Lung (tissue), 12 donors: ENCODE data around the gene EFNA4. TPM values are rescaled to one million over a fixed set of nuclear protein-coding genes. Genes with fewer than 3 reads are reported as not detected.

ENCODE experiments used
- ATAC-seq: fragments of 200-7000 bp; cut with Tn5 transposase; one replicate; pipeline ENCODE4 v1.9.1; 2020; ENCODE audit warnings: moderate number of reproducible peaks; ENCODE audit not compliant: insufficient read depth, low FRiP score
- DNase-seq, 3 donors: peaks; one replicate each; pipeline ENCODE4 v3.0.0-alpha.2; 2013 to 2017
- H3K27ac ChIP-seq, 2 donors: one replicate each; pipeline ENCODE4 v1.5.1; 2013; ENCODE audit warnings: mild to moderate bottlenecking in 2 of 2, moderate library complexity in 2 of 2, control low read depth in 1 of 2, inconsistent platforms in 1 of 2, low read depth in 1 of 2, low read length in 1 of 2
- H3K27me3 ChIP-seq, 3 donors: one replicate each; pipeline ENCODE4 v1.5.1; 2013; ENCODE audit warnings: low read length in 2 of 3; ENCODE audit not compliant: control insufficient read depth in 3 of 3, insufficient read depth in 3 of 3
- H3K36me3 ChIP-seq, 4 donors: one replicate each; pipeline ENCODE4 v1.5.1; 2013; ENCODE audit warnings: low read length in 4 of 4, mild to moderate bottlenecking in 1 of 4, moderate library complexity in 1 of 4; ENCODE audit not compliant: control insufficient read depth in 4 of 4, insufficient read depth in 4 of 4
- H3K4me1 ChIP-seq, 5 donors: one replicate each; pipeline ENCODE4 v1.5.1; 2013; ENCODE audit warnings: low read length in 5 of 5, mild to moderate bottlenecking in 2 of 5, moderate library complexity in 1 of 5; ENCODE audit not compliant: control insufficient read depth in 5 of 5, insufficient read depth in 5 of 5
- H3K4me3 ChIP-seq: one replicate; pipeline ENCODE4 v1.5.1; 2013; ENCODE audit warnings: mild to moderate bottlenecking, control low read depth, moderate library complexity
- H3K9ac ChIP-seq, 2 donors: one replicate each; pipeline ENCODE4 v1.5.1; 2013; ENCODE audit warnings: low read length in 2 of 2, control low read depth in 1 of 2; ENCODE audit not compliant: insufficient read depth in 1 of 2
- H3K9me3 ChIP-seq, 4 donors: one replicate each; pipeline ENCODE4 v1.5.1; 2013; ENCODE audit warnings: low read length in 3 of 4, mild to moderate bottlenecking in 1 of 4, moderate library complexity in 1 of 4; ENCODE audit not compliant: control insufficient read depth in 4 of 4, insufficient read depth in 3 of 4
- WGBS, 2 donors: extraction: QIAGEN DNeasy Blood & Tissue Kit; methylation state at CpG; one replicate each; pipeline ENCODE4 v1.1.7; 2013; 5-methylcytosine and 5-hydroxymethylcytosine counted together
- polyA plus RNA-seq, 2 donors: library from polyadenylated mRNA; stranded (reverse); fragments of 200-250 nt; gene quantifications; one replicate each; pipeline ENCODE4 v1.2.1, GENCODE V29; 2013
- total RNA-seq, 2 donors: library from RNA; depleted of rRNA in 1 of 2; stranded (reverse); fragments of >200 nt in 1 of 2; gene quantifications; one replicate each; pipeline ENCODE4 v1.2.1, GENCODE V29; 2014 to 2021
- TF ChIP-seq, protein P1 (sequence below): IDR thresholded peaks from 2 replicates; pipeline ENCODE4 v1.5.1; 2012; ENCODE audit warnings: mild to moderate bottlenecking; ENCODE audit errors: control extremely low read depth, extremely low read depth
- donor health status: control.
- donor health status: control.
- donor health status: Bipolar disorder and iron deficiency.
- donor health status: healthy.
- donor health status: DM: yes; HTN: yes; CAD: no.

The EFNA4 gene
- total and polyA plus RNA-seq, 4 donors: 8.3 to 13.4 (median 10.2) TPM

DNA sequence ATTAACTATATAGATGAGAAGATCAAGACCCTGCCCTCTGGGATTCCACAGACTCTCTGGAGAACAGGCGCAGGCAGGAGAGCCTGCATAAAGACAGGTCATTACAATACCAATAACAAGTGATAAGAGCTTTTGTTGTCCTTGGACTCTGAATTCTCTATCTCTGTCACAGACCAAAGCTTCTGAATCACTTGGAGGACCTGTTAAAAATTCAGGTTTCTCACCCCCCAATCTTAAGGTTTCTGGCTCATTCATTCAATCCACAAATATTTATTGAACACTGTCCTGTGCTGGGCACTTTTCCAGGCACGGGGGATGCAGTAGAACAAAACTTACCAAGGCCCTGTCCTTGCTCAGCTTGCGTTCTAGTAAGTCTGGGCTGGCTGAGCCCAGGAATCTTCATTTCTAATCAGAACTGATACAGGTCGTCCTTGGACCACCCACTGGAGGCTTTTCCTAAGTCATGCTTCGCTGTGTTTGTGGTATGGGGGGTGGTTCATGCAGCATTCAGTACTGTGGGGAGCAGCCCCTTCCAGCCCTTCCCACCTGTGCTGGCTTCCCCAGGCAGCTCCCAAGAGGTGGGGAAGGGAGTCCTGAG, 1.4 kb downstream of the EFNA4 start:
- ATAC-seq (no peak), DNase-seq (no peak)
- TF ChIP-seq, protein P1, sequence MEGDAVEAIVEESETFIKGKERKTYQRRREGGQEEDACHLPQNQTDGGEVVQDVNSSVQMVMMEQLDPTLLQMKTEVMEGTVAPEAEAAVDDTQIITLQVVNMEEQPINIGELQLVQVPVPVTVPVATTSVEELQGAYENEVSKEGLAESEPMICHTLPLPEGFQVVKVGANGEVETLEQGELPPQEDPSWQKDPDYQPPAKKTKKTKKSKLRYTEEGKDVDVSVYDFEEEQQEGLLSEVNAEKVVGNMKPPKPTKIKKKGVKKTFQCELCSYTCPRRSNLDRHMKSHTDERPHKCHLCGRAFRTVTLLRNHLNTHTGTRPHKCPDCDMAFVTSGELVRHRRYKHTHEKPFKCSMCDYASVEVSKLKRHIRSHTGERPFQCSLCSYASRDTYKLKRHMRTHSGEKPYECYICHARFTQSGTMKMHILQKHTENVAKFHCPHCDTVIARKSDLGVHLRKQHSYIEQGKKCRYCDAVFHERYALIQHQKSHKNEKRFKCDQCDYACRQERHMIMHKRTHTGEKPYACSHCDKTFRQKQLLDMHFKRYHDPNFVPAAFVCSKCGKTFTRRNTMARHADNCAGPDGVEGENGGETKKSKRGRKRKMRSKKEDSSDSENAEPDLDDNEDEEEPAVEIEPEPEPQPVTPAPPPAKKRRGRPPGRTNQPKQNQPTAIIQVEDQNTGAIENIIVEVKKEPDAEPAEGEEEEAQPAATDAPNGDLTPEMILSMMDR: no peak
- Histone ChIP-seq H3K27me3 (peaks cover 0 to 4% (median 0%) of the 10 kb centered on the region in 3 donors), H3K9me3 (no peaks in the 10 kb centered on the region), H3K4me1 (peaks cover 0 to 33% (median 10%) of the 10 kb centered on the region in 5 donors), H3K27ac (no peak overlapping the region), H3K36me3 (peaks cover 0 to 12% (median 10%) of the 10 kb centered on the region in 4 donors), H3K4me3 (no peak overlapping the region), H3K9ac (no peak overlapping the region)
- WGBS, 2 donors: 78 to 81% methylated on average over 5 of the region's 5 CpGs

DNA sequence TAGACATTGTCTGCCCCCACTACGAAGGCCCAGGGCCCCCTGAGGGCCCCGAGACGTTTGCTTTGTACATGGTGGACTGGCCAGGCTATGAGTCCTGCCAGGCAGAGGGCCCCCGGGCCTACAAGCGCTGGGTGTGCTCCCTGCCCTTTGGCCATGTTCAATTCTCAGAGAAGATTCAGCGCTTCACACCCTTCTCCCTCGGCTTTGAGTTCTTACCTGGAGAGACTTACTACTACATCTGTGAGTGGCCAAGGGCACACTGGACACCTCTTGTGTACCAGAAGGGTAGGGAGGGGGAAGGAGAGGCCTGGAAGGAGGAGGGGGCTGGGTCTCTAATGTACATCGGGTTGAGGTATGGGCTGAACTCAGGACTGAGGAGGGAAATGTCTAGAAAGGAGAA, 3.2 kb downstream of the EFNA4 start:
- Histone ChIP-seq H3K36me3 (peaks cover 0 to 11% (median 5%) of the 10 kb centered on the region in 4 donors), H3K27me3 (peaks cover 0 to 2% (median 0%) of the 10 kb centered on the region in 3 donors), H3K4me3 (no peak overlapping the region), H3K9me3 (no peaks in the 10 kb centered on the region), H3K4me1 (peaks cover 2 to 40% (median 11%) of the 10 kb centered on the region in 5 donors), H3K27ac (no peak overlapping the region), H3K9ac (no peak overlapping the region)
- DNase-seq (no peak), ATAC-seq (no peak)
- WGBS, 2 donors: 88 to 91% methylated on average over 8 of the region's 8 CpGs
- TF ChIP-seq, protein P1: no peak

DNA sequence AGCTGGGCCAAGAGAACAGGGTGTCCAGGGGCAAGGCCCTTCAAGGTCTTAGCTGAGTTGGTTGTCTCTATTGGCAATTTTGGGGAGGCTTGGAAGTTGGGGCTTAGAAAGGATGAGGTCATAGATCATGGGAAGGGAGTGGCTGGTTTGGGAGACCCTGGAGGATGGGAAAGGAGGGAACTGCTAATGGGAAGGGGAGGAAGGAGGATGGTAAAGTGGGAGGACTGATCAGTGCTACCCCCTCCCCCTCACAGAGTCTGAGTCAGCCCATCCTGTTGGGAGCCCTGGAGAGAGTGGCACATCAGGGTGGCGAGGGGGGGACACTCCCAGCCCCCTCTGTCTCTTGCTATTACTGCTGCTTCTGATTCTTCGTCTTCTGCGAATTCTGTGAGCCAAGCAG, 5.1 kb downstream of the EFNA4 start:
- Histone ChIP-seq H3K9ac (no peak overlapping the region), H3K27me3 (peaks cover 0 to 13% (median 11%) of the 10 kb centered on the region in 3 donors), H3K9me3 (no peaks in the 10 kb centered on the region), H3K4me3 (no peak overlapping the region), H3K36me3 (peaks cover 0 to 11% (median 5%) of the 10 kb centered on the region in 4 donors), H3K4me1 (peaks cover 2 to 24% (median 6%) of the 10 kb centered on the region in 5 donors), H3K27ac (no peak overlapping the region)
- DNase-seq (no peak), ATAC-seq (no peak)
- 94 to 96% methylated on average over 3 of the region's 3 CpGs for WGBS, 2 donors
- TF ChIP-seq, protein P1: no peak
